Neural progenitor cell (in vitro differentiated cells): ENCODE measurements around the gene ARHGAP26. TPM values are rescaled to one million over a fixed set of nuclear protein-coding genes. Genes with fewer than 3 reads are reported as not detected.
A peak's percentile ranks its signal among the peaks of the same experiment; 100 is the strongest.
"Not testable (repeated sequence)": the region's sequence is repeated elsewhere in the genome, so short reads cannot be mapped to it uniquely, and the experiment has no call there.

Source experiments
- DNase-seq: peaks from one replicate; pipeline ENCODE4 v3.0.0-alpha.2; 2016; ENCODE audit warnings: low spot score
- H2AFZ ChIP-seq: fragments of 200-600 bp; sonication (generic); replicated peaks from 2 replicates; pipeline ENCODE4 v1.6.1; 2016; ENCODE audit warnings: antibody characterized with exemption
- H3F3A ChIP-seq: fragments of 200-600 bp; sonication (generic); 2 replicates; pipeline ENCODE4 v1.6.1; 2016; ENCODE audit warnings: antibody characterized with exemption, low read depth
- H3K27ac ChIP-seq: fragments of 200-600 bp; sonication (generic); 2 replicates; pipeline ENCODE4 v1.5.1; 2016; ENCODE audit warnings: mild to moderate bottlenecking
- H3K27me3 ChIP-seq: fragments of 200-600 bp; sonication (generic); 2 replicates; pipeline ENCODE4 v1.6.1; 2016; ENCODE audit warnings: mild to moderate bottlenecking, moderate library complexity
- H3K36me3 ChIP-seq: fragments of 200-600 bp; sonication (generic); 2 replicates; pipeline ENCODE4 v1.5.1; 2016
- H3K4me1 ChIP-seq: fragments of 200-600 bp; sonication (generic); 2 replicates; pipeline ENCODE4 v1.6.1; 2016; ENCODE audit warnings: mixed run types
- H3K4me2 ChIP-seq: fragments of 200-600 bp; sonication (generic); 2 replicates; pipeline ENCODE4 v1.6.1; 2016
- H3K4me3 ChIP-seq: fragments of 200-600 bp; sonication (generic); 2 replicates; pipeline ENCODE4 v1.5.1; 2016
- H3K79me2 ChIP-seq: fragments of 200-600 bp; sonication (generic); 2 replicates; pipeline ENCODE4 v1.6.1; 2016; ENCODE audit warnings: low read depth
- H3K9ac ChIP-seq: fragments of 200-600 bp; sonication (generic); 2 replicates; pipeline ENCODE4 v1.6.1; 2016
- H3K9me3 ChIP-seq: fragments of 200-600 bp; sonication (generic); 2 replicates; pipeline ENCODE4 v1.5.1; 2016; ENCODE audit warnings: low read depth
- H4K20me1 ChIP-seq: fragments of 200-600 bp; sonication (generic); 2 replicates; pipeline ENCODE4 v1.6.1; 2016; ENCODE audit warnings: low read depth
- H3K27ac Mint-ChIP-seq: 3 replicates; pipeline ENCODE4 v1.8.0; 2021; ENCODE audit warnings: mixed read lengths
- H3K27me3 Mint-ChIP-seq: 2 replicates; pipeline ENCODE4 v1.8.0; 2022; ENCODE audit warnings: low read depth, mild to moderate bottlenecking, inconsistent platforms, moderate library complexity, mixed read lengths; ENCODE audit not compliant: insufficient read depth
- H3K36me3 Mint-ChIP-seq: 3 replicates; pipeline ENCODE4 v1.8.0; 2021; ENCODE audit warnings: mixed read lengths
- H3K4me1 Mint-ChIP-seq: 3 replicates; pipeline ENCODE4 v1.8.0; 2021; ENCODE audit warnings: mixed read lengths
- H3K4me3 Mint-ChIP-seq: 3 replicates; pipeline ENCODE4 v1.8.0; 2021; ENCODE audit warnings: mild to moderate bottlenecking, moderate library complexity, mixed read lengths
- H3K9me3 Mint-ChIP-seq: 3 replicates; pipeline ENCODE4 v1.8.0; 2020; ENCODE audit warnings: mixed read lengths
- EZH2 ChIP-seq: fragments of 200-600 bp; sonication (generic); IDR thresholded peaks from 2 replicates; pipeline ENCODE4 v1.6.1; 2017; ENCODE audit warnings: antibody characterized with exemption, mild to moderate bottlenecking, moderate library complexity
- EZH2phosphoT487 ChIP-seq: fragments of 200-600 bp; sonication (generic); IDR thresholded peaks from 2 replicates; pipeline ENCODE4 v1.6.1; 2017; ENCODE audit warnings: antibody characterized with exemption
- total RNA-seq: library from RNA; depleted of rRNA; stranded (reverse); fragments of >200 nt; gene quantifications from 2 replicates; pipeline ENCODE4 v1.2.3, GENCODE V29; 2015; ENCODE audit warnings: low replicate concordance
- TF ChIP-seq, protein P1 (sequence below): fragments of 200-600 bp; sonication (generic); IDR thresholded peaks from 2 replicates; pipeline ENCODE4 v1.5.1; 2017; ENCODE audit warnings: antibody characterized with exemption, mild to moderate bottlenecking

The ARHGAP26 gene
- total RNA-seq, 1 donor from 2014 or later: 7.0 TPM

DNA sequence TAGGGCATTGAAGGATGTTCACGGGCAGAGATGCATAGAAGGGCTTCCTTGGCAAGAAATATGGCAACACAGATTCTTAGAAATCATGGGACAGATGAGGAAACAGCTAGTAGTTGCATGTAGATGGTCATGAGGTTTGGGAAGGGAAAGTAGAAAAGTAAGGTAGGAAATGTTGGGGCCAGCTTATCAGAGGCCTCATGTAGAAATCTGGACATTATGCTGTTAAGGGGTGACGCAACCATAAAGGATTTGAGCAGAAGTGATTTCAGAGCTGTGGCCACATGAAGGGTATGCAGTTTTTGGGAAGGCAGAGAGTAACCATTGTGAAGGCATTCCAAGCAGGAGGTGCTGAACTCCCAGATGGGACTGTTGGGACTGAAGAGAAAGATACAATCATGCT, 224.0 kb downstream of the ARHGAP26 start:
- Histone ChIP-seq H3K9me3 (no peaks in the 10 kb centered on the region), H3F3A (no peaks in the 10 kb centered on the region), H3K4me1 (peaks cover 8% of the 10 kb centered on the region), H4K20me1 (no peaks in the 10 kb centered on the region), H3K4me3 (no peak overlapping the region), H3K9ac (no peak overlapping the region), H2AFZ (no peak overlapping the region), H3K36me3 (no peaks in the 10 kb centered on the region), H3K27me3 (no peaks in the 10 kb centered on the region), H3K27ac (no peak overlapping the region), H3K79me2 (no peaks in the 10 kb centered on the region), H3K4me2 (no peak overlapping the region)
- TF ChIP-seq EZH2 (no peak), EZH2phosphoT487 (no peak)
- TF ChIP-seq, protein P1, sequence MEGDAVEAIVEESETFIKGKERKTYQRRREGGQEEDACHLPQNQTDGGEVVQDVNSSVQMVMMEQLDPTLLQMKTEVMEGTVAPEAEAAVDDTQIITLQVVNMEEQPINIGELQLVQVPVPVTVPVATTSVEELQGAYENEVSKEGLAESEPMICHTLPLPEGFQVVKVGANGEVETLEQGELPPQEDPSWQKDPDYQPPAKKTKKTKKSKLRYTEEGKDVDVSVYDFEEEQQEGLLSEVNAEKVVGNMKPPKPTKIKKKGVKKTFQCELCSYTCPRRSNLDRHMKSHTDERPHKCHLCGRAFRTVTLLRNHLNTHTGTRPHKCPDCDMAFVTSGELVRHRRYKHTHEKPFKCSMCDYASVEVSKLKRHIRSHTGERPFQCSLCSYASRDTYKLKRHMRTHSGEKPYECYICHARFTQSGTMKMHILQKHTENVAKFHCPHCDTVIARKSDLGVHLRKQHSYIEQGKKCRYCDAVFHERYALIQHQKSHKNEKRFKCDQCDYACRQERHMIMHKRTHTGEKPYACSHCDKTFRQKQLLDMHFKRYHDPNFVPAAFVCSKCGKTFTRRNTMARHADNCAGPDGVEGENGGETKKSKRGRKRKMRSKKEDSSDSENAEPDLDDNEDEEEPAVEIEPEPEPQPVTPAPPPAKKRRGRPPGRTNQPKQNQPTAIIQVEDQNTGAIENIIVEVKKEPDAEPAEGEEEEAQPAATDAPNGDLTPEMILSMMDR: no peak
- Mint-ChIP-seq H3K27me3 (no peaks in the 10 kb centered on the region), H3K9me3 (peaks cover 16% of the 10 kb centered on the region), H3K4me3 (no peak overlapping the region), H3K4me1 (peaks cover 7% of the 10 kb centered on the region), H3K36me3 (peaks cover 5% of the 10 kb centered on the region), H3K27ac (no peak overlapping the region)
- DNase-seq: no peak

DNA sequence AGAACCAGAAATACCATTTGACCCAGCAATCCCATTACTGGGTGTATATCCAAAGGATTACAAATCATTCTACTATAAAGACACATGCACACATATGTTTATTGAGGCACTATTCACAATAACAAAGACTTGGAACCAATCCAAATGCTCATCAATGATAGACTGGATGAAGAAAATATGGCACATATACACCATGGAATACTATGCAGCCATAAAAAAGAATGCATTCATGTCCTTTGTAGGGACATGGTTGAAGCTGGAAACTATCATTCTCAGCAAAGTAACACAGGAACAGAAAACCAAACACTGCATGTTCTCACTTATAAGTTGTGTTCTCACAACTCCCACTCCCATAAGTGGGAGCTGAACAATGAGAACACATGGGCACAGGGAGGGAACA, 225.4 kb downstream of the ARHGAP26 start:
- not testable (repeated sequence) for H3K4me3 Mint-ChIP-seq, H2AFZ ChIP-seq, H3K4me3 ChIP-seq, H3K27ac Mint-ChIP-seq, H3K9me3 Mint-ChIP-seq, H3K4me1 ChIP-seq, H3K36me3 ChIP-seq, H3K9me3 ChIP-seq, H3K9ac ChIP-seq, H3K79me2 ChIP-seq, H3K27me3 Mint-ChIP-seq, DNase-seq, H3K4me2 ChIP-seq, H3K27ac ChIP-seq, H3K36me3 Mint-ChIP-seq, H3F3A ChIP-seq, H3K27me3 ChIP-seq, H3K4me1 Mint-ChIP-seq, H4K20me1 ChIP-seq

DNA sequence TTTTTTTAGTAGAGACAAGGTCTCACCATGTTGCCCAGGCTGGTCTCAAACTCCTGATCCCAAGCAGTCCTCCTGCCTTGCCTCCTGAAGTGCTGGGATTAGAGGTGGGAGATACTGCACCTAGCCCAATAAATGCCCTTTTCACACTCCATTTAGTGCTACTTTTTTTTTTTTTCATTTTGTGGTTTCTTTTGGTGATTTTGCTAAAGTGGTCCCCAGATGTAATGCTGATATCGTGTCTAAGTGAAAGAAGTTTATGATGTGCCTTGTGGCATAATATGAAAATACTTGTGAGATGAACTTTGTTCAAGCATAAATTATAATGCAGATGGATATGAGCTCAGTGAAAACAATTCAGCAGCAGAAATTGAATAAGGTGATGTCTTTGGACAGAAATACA, 227.4 kb downstream of the ARHGAP26 start:
- no peak for TF ChIP-seq EZH2phosphoT487
- TF ChIP-seq, protein P1: no peak
- TF ChIP-seq EZH2: no peak
- H3K27me3 ChIP-seq: no peaks in the 10 kb centered on the region
- H3K79me2 ChIP-seq: no peaks in the 10 kb centered on the region
- H3K9me3 ChIP-seq: no peaks in the 10 kb centered on the region
- H3K4me3 Mint-ChIP-seq: no peak overlapping the region
- no peaks in the 10 kb centered on the region for H3K36me3 ChIP-seq
- no peak overlapping the region for H3K4me2 ChIP-seq
- no peak overlapping the region for H3K9ac ChIP-seq
- H2AFZ ChIP-seq: no peak overlapping the region
- H3K9me3 Mint-ChIP-seq: no peaks in the 10 kb centered on the region
- no peak overlapping the region for H3K27ac Mint-ChIP-seq
- H4K20me1 ChIP-seq: no peaks in the 10 kb centered on the region
- H3K27me3 Mint-ChIP-seq: peaks cover 2% of the 10 kb centered on the region
- H3K27ac ChIP-seq: no peak overlapping the region
- no peaks in the 10 kb centered on the region for H3K36me3 Mint-ChIP-seq
- H3K4me1 Mint-ChIP-seq: peaks cover 10% of the 10 kb centered on the region
- no peak for DNase-seq
- peaks cover 8% of the 10 kb centered on the region for H3K4me1 ChIP-seq
- no peak overlapping the region for H3K4me3 ChIP-seq
- no peaks in the 10 kb centered on the region for H3F3A ChIP-seq

DNA sequence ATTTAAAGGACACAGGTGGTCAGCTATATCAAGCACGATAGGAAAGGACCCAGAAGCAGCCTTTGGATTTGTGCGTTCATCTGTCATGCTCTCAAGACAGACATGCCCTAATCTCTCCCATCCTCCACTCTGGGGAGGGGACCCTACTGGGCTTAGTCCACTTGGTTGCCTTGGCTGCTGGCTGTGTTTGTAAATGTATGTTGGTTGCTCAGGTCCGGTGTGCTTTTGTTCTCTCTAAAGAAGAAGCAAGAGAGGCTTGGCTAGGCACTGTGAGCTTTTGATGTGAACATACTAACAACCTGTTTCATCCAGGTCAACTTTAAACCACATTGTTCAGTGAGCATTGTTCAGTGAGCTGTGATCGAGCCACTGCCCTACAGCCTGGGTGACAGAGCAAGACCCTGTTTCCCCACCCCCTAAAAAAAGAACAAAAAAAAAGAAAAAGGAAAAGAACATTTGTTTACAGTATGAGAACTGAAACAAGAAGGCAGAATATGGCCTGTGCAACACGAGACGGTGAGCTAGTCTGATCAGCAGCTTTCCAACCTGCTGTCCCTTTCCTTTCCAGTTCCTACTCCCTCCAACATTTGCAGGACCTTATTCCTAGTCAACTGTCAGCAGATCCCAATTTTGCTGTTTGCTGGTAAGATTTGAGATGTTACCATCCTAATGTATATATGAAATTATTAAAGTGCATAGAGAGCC, 228.3 kb downstream of the ARHGAP26 start:
- Histone ChIP-seq H3K4me1 (peaks cover 8% of the 10 kb centered on the region), H3K79me2 (no peaks in the 10 kb centered on the region), H3K27ac (no peak overlapping the region), H3K4me2 (no peak overlapping the region), H2AFZ (no peak overlapping the region), H4K20me1 (no peaks in the 10 kb centered on the region), H3F3A (no peaks in the 10 kb centered on the region), H3K4me3 (no peak overlapping the region), H3K9ac (no peak overlapping the region), H3K27me3 (no peaks in the 10 kb centered on the region), H3K36me3 (no peaks in the 10 kb centered on the region), H3K9me3 (no peaks in the 10 kb centered on the region)
- no peaks in the 10 kb centered on the region for H3K9me3 Mint-ChIP-seq
- H3K4me1 Mint-ChIP-seq: peaks cover 13% of the 10 kb centered on the region
- no peak overlapping the region for H3K4me3 Mint-ChIP-seq
- H3K27me3 Mint-ChIP-seq: peaks cover 2% of the 10 kb centered on the region
- DNase-seq: peak; percentile 50
- TF ChIP-seq EZH2phosphoT487 (no peak), EZH2 (no peak)
- TF ChIP-seq, protein P1: no peak
- H3K36me3 Mint-ChIP-seq: no peaks in the 10 kb centered on the region
- H3K27ac Mint-ChIP-seq: peak overlapping the region; percentile 79

DNA sequence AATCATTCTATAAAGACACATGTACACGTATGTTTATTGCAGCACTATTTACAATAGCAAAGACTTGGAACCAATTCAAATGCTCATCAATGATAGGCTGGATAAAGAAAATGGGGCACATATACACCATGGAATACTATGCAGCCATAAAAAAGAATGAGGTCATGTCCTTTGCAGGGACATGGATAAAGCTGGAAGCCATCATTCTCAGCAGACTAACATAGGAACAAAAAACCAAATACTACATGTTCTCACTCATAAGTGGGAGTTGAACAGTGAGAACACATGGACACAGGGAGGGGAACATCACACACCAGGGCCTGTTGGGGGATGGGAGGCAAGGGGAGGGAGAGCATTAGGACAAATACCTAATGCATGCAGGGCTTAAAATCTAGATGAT, 230.4 kb downstream of the ARHGAP26 start:
- peaks cover 15% of the 10 kb centered on the region for H3K4me1 Mint-ChIP-seq
- H4K20me1 ChIP-seq, H3K4me3 ChIP-seq, H3K9ac ChIP-seq, H3F3A ChIP-seq, H3K27me3 ChIP-seq, H3K4me1 ChIP-seq, H3K9me3 Mint-ChIP-seq, H3K27ac ChIP-seq, DNase-seq, H3K27ac Mint-ChIP-seq, H3K9me3 ChIP-seq, H3K4me3 Mint-ChIP-seq, H3K36me3 Mint-ChIP-seq, H3K27me3 Mint-ChIP-seq, H3K4me2 ChIP-seq, H2AFZ ChIP-seq, H3K79me2 ChIP-seq, H3K36me3 ChIP-seq: not testable (repeated sequence)
